ENCODE results near the gene FZD1.
A peak's percentile ranks its signal among the peaks of the same experiment; 100 is the strongest.

Gene FZD1

DNA sequence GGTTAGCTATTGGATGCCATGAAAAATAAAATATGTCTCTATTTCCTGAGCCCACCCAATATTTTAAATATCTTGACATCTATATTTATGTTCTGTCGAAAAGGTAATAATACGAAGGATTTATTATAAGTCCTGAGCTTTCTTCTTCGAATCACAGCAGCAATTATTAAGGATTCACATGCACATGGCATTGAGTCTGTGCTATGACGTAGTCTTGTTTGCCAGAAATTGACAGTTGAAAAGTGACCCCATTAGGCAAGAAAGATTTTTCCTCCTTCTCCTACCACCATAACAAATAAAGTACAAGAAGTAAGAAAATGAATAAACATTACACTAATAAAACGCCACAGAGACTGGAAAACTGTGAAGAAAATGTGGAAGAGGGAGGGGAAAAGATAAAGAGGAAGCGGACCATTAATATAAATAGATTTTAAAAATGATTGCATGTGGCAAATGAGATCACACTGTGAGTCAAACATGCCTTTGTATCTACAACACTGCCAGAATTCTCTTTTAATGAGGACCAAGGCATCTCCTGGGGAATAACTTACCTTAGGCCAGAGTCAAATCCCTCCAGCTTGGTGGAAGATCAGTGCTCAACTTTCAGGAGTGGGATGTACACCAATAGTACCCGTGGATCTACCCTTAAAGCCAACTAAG, 21.6 kb downstream of the FZD1 start:
- TF ChIP-seq EP300 (IDR thresholded peaks at IDR 0.05; ENCODE audit: borderline replicate concordance) (no peak), TAF1 (IDR thresholded peaks at IDR 0.05; ENCODE audit: low read depth) (no peak), EGR1 (IDR thresholded peaks at IDR 0.05) (no peak), RAD21 (IDR thresholded peaks at IDR 0.05; ENCODE audit: low read depth) (no peak), ZBTB7A (IDR thresholded peaks at IDR 0.05; ENCODE audit: low read depth) (no peak)
- TF ChIP-seq, protein P1, sequence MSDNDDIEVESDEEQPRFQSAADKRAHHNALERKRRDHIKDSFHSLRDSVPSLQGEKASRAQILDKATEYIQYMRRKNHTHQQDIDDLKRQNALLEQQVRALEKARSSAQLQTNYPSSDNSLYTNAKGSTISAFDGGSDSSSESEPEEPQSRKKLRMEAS (IDR thresholded peaks at IDR 0.05) = no peak

- TF ChIP-seq, protein P1 (IDR thresholded peaks at IDR 0.05) = no peak
- TF ChIP-seq REST (IDR thresholded peaks at IDR 0.05; ENCODE audit: low read depth) (no peak), ZBTB7A (IDR thresholded peaks at IDR 0.05; ENCODE audit: low read depth) (no peak)
These were observed 22.2 kb downstream of the FZD1 start for GRCh38 chr7:91286432-91286831.

- TF ChIP-seq REST (IDR thresholded peaks at IDR 0.05; ENCODE audit: low read depth) (no peak), YY1 (IDR thresholded peaks at IDR 0.05; ENCODE audit: low read depth) (no peak), TAF1 (IDR thresholded peaks at IDR 0.05; ENCODE audit: low read depth) (no peak), FOXM1 (IDR thresholded peaks at IDR 0.05; ENCODE audit: borderline replicate concordance, low read depth) (no peak), ZBTB7A (IDR thresholded peaks at IDR 0.05; ENCODE audit: low read depth) (no peak), TEAD4 (IDR thresholded peaks at IDR 0.05) (no peak), EGR1 (IDR thresholded peaks at IDR 0.05) (no peak), CEBPB (IDR thresholded peaks at IDR 0.05) (no peak)
- TF ChIP-seq, protein P2, sequence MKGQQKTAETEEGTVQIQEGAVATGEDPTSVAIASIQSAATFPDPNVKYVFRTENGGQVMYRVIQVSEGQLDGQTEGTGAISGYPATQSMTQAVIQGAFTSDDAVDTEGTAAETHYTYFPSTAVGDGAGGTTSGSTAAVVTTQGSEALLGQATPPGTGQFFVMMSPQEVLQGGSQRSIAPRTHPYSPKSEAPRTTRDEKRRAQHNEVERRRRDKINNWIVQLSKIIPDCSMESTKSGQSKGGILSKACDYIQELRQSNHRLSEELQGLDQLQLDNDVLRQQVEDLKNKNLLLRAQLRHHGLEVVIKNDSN (IDR thresholded peaks at IDR 0.05) = no peak
- TF ChIP-seq, protein P1 (IDR thresholded peaks at IDR 0.05) = no peak
These were observed 23.3 kb downstream of the FZD1 start for GRCh38 chr7:91287371-91288084.

GRCh38 chr7:91288208-91288824, 24.1 kb downstream of the FZD1 start:
- TF ChIP-seq TEAD4 (IDR thresholded peaks at IDR 0.05) = no peak
- TF ChIP-seq RAD21 (IDR thresholded peaks at IDR 0.05; ENCODE audit: low read depth) = peak; percentile 39; the same call in 1 of the 2 replicates

GRCh38 chr7:91289633-91290254, 25.5 kb downstream of the FZD1 start:
- no peak for TF ChIP-seq ZBTB7A (IDR thresholded peaks at IDR 0.05; ENCODE audit: low read depth)
- no peak for TF ChIP-seq CEBPB (IDR thresholded peaks at IDR 0.05)
- TF ChIP-seq CREB1 (IDR thresholded peaks at IDR 0.05; ENCODE audit: low read depth) = no peak
- TF ChIP-seq TEAD4 (IDR thresholded peaks at IDR 0.05) = no peak
- TF ChIP-seq, protein P2 (IDR thresholded peaks at IDR 0.05) = no peak
- TF ChIP-seq FOXM1 (IDR thresholded peaks at IDR 0.05; ENCODE audit: borderline replicate concordance, low read depth) = no peak
- no peak for TF ChIP-seq RAD21 (IDR thresholded peaks at IDR 0.05; ENCODE audit: low read depth)
- no peak for TF ChIP-seq TAF1 (IDR thresholded peaks at IDR 0.05; ENCODE audit: low read depth)
- no peak for TF ChIP-seq YY1 (IDR thresholded peaks at IDR 0.05; ENCODE audit: low read depth)
- no peak for TF ChIP-seq REST (IDR thresholded peaks at IDR 0.05; ENCODE audit: low read depth)
- no peak for TF ChIP-seq EP300 (IDR thresholded peaks at IDR 0.05; ENCODE audit: borderline replicate concordance)
- TF ChIP-seq, protein P1 (IDR thresholded peaks at IDR 0.05) = no peak
